COLO829 (cell line): ENCODE data around the gene ASXL1.
"Not testable (repeated sequence)": the region's sequence is repeated elsewhere in the genome, so short reads cannot be mapped to it uniquely, and the experiment has no call there.

Experiments
- DNase-seq: peaks from one replicate; pipeline ENCODE4 v3.0.0; 2012; ENCODE audit warnings: low spot score

ASXL1 gene

GRCh38 chr20:32362901-32363364 is 4.8 kb downstream of the ASXL1 start:
- DNase-seq = peak; percentile 87

DNA sequence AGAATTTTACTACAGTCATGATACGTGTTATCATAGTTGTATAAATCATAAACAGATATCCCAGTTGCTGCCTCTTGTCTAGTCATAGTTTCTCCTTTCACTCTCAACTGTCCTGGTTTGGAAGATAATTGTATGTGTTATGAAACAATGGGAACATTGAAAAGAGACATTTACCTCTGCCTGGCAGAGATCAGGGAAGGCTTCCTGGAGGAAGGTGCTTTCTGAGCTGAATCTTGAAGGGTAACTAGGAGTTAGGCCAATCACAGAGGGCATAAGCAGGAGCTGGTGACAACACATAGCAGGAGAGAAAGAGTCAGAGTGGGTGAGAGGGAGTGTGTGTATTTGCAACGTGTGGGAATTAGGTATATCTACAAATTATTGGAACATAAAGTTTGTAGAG is 5.4 kb downstream of the ASXL1 start:
- no peak for DNase-seq

GRCh38 chr20:32364554-32365208 is 6.5 kb downstream of the ASXL1 start:
- DNase-seq = no peak

- DNase-seq = no peak
These were observed 7.4 kb downstream of the ASXL1 start for GRCh38 chr20:32365564-32365963.

GRCh38 chr20:32366380-32366779 is 8.2 kb downstream of the ASXL1 start:
- DNase-seq = no peak

- DNase-seq = no peak
These were observed 10.2 kb downstream of the ASXL1 start for GRCh38 chr20:32368323-32368722.

DNA sequence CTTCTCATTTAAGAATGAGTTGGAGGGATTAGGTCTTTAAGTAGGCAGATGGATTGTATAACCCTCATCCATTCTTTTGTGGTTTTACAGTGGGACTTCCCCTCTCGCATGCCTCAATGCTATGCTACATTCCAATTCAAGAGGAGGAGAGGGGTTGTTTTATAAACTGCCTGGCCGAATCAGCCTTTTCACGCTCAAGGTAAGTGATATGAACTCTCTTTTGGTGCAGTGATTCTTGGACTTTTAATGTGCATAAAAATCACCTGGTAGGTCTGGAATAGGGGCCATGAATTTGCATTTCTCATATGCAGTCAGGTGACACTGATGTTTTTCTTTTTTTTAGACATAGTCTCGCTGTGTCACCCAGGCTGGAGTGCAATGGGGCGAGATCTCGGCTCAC is 10.8 kb downstream of the ASXL1 start:
- no peak for DNase-seq

DNA sequence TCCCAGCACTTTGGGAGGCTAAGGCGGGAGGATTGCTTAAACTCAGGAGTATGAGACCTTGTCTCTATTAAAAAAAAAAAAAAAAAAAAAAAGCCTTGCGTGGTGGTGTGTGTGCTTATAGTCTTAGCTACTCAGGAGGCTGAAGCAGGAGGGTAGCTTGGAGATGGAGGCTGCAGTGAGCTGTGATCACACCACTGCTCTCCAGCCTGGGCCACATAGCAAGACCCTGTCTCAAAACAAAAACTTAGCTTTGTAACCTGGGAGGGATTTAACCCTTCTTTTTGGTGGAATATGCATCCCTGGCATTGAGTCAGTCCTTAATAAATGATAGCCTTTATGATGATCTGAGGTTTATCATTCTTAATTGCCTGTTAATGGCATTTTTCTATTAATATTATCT is 12.8 kb downstream of the ASXL1 start:
- no peak for DNase-seq

DNA sequence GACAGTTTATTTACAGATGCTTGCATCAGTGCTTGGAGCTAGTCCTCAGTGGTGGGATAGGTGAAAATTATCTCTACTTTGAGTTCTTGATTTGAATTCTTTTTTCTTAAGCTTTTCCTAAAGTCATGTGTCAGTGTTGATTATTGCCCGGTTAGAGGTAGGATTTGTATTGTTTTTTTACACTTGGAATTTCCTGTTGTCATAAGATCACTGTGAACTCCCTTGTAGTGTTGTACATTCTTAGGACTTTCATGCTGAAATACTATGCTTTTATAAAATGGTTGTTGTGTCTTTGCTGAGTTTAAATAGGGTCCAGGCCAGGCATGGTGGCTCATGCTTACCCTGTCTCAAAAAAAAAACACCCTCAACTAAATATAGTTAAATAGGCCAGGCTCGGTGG is 20.3 kb downstream of the ASXL1 start:
- no peak for DNase-seq

- DNase-seq = not testable (repeated sequence)
These were observed 21.9 kb downstream of the ASXL1 start for GRCh38 chr20:32380037-32380436.

- DNase-seq = no peak
These were observed 22.6 kb downstream of the ASXL1 start for GRCh38 chr20:32380745-32381144.

- no peak for DNase-seq
These were observed 24.2 kb downstream of the ASXL1 start for GRCh38 chr20:32382102-32382950.

DNA sequence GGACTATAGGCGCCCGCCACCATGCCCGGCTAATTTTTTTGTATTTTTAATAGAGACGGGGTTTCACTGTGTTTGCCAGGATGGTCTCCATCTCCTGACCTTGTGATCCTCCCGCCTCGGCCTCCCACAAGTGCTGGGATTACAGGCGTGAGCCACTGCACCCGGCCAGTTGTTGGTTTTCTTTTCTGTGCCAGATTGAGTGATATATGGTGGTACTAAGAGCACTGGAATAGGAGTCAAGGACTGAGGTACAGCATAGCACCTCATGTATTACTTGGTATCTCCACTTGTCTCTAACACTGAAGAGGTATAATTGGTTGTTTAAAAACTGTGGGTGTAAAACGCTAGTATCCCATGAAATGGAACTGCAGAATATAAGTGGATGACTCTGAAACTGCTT is 25.3 kb downstream of the ASXL1 start:
- not testable (repeated sequence) for DNase-seq

- no peak for DNase-seq
These were observed 27.4 kb downstream of the ASXL1 start for GRCh38 chr20:32385541-32385940.

GRCh38 chr20:32386091-32386490 is 28.0 kb downstream of the ASXL1 start:
- no peak for DNase-seq

DNA sequence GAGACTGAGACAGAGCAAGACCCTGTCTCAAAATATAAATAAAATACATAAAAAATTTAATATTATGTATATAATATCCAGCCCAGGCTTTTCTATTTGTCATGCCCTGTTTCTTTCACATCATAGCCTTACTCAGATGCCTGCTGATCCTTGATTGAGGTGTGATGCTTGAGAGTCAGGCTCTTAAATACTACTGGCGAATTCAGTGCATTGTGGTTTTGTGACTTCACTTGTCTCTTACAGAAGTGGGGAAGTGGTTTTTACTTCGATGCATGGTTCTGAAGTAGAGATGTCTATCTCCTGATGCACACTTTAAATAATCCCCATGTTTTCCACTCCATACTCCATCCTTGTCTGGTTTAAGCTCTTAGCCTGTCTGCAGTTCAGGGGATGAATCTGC is 29.1 kb downstream of the ASXL1 start:
- no peak for DNase-seq

DNA sequence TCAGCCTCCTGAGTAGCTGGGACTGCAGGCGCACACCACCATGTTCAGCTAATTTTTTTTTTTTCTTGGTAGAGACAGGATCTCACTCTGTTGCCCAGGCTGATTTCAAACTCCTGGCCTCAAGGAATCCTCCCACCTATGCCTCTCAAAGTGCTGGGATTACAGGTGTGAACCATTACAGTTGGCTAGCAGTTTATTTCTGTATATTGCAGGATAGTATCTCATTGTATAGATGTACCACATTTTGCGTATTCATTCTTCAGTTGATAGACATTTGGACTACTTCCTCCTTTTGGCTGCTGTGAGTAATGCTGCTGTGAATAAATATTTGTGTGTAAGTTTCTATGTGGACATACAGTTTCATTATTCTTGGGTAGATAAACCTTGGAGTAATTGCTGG is 32.9 kb downstream of the ASXL1 start:
- DNase-seq = no peak

DNA sequence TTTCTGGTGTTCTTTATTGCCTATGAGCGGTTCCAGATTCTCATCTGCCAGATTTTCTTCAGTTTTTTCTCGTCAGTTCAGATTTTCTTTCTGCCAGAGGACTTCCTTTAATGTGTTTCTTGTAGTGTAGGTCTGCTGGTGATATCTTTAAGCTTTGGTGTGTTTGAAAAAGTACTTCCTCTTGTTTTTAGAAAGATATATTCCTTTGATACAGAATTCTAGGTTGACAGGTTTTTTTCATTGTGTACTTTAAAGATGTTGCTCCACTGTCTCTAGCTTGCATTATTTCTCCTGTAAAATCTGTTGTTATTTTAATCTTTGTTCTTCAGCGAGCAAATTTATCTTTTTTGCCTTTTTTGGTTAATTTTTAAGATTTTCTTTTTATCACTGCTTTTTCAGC is 36.9 kb downstream of the ASXL1 start:
- no peak for DNase-seq

DNA sequence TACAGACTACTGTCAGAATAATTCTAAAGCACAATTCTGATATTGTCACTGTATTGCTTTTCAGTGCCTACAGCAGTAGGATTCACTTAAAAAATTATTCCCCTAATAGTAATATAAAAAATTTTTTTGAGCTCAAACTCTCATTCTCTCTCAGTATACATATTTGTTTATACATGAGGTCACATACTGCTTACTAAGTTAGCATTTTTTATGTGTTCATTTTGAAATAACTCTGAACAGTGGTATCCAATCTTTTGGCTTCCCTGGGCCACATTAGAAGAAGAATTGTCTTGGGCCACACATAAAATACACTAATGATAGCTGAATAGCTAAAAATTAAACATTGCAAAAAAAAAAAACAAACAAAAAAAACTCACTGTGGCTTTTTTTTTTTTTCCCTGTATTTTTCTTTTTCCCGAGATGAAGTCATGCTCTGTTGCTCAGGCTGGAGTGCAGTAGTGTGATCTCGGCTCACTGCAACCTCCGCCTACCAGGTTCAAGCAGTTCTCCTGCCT is 38.6 kb downstream of the ASXL1 start:
- DNase-seq = no peak

DNA sequence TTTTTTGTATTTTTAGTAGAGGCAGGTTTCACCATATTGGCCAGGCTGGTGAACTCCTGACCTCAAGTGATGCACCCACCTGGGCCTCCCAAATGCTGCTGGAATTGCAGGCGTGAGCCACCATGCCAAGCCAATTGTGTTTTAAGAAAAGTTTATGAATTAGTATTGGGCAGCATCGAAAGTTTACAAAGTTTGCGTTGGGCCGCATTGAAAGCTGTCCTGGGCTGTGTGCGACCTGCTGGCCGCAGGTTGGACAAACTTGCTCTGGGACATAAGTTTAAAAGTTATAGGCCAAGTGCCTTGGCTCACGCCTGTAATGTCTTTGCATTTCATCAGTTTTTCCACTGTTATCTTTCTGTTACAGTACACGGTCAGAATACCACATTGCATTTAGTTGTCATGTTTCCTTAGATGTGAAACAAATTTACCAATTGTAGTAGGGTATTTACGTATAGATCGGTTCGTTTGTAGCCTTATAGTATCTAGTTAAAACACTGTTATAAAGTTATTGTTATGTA is 39.5 kb downstream of the ASXL1 start:
- DNase-seq = no peak

DNA sequence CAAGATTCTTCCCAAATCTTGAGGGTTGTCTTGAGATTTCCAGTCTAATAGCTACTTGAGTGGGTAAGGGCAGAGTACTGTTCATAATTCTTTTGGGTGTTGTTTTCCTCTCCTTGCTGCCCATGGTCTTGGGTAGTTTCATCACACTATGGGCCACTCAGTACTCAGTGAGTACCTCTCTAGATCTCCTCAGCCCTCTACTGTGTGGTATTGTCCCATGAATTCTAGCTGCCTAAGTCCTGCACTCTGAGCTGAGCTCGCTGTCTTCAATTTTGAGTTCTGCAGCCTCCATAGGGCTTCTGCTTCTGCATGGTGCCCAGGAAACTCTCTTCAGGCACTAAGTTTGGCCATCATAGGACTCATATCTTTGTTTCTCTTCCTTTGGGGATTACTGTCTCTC is 42.3 kb downstream of the ASXL1 start:
- DNase-seq = no peak

GRCh38 chr20:32404017-32404416 is 45.9 kb downstream of the ASXL1 start:
- DNase-seq = no peak

GRCh38 chr20:32406701-32407100 is 48.6 kb downstream of the ASXL1 start:
- DNase-seq = no peak
